GM13976 (cell line): ENCODE measurements around the gene MYB.

Experiments
- DNase-seq: peaks from one replicate; pipeline ENCODE4 v3.0.0; 2012; ENCODE audit warnings: low spot score
- in situ Hi-C: fragments of 300-500 bp; cut with MboI; formaldehyde crosslinking; loops from one replicate; pipeline ENCODE4 v1.12.0; 2022; ENCODE audit warnings: low sequenced_read_pairs, mixed read lengths, inconsistent platforms; ENCODE audit not compliant: unreplicated experiment
- TF ChIP-seq, protein P1 (sequence below): IDR thresholded peaks from 2 replicates; pipeline ENCODE4 v1.5.1; 2012; ENCODE audit warnings: borderline replicate concordance, mild to moderate bottlenecking; ENCODE audit not compliant: insufficient read depth; ENCODE audit errors: extremely low read depth, missing control alignments, control extremely low read depth

Gene MYB

DNA sequence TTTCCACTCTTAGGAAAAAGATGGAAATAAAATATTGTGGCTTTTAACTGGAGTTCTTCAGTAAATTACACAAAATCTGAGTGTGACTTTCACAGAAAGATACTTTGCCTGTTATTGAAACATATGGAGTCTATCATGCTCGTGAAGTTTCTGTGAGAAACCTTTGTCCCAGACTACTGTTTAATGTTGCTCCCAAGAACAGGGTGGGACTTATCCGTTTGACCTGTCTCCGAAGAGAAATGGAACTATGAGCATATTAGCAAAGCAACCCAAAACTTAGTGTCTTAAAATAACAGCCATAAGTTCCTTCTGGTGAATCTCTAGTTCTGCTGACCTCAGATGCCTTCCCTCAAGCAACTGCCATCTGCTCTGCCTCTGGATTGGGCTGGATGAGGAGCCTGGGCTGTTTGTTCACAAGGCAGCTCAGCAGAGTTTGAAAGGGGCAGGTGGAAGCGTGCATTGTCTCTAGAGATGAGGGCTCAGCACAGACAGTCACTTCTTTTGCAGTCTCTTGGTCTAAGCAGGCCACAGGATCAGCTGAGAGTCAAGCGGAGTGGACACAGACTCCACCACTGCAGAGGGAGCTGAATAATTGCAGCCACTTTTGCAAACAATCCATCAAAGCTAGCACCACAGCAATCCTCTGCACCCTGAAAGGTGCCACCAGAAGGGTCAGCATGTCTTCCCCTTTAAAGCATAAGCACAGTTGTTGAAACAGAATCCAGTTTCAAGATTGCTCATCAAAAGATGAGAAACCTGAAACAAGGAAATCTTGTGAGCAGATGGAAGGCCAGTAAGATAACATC lies 52.8 kb downstream of the MYB start:
- in situ Hi-C loops = no loop called here
- no peak for DNase-seq

GRCh38 chr6:135234492-135234780 lies 53.3 kb downstream of the MYB start:
- in situ Hi-C loops = no loop called here
- DNase-seq = no peak
- TF ChIP-seq, protein P1, sequence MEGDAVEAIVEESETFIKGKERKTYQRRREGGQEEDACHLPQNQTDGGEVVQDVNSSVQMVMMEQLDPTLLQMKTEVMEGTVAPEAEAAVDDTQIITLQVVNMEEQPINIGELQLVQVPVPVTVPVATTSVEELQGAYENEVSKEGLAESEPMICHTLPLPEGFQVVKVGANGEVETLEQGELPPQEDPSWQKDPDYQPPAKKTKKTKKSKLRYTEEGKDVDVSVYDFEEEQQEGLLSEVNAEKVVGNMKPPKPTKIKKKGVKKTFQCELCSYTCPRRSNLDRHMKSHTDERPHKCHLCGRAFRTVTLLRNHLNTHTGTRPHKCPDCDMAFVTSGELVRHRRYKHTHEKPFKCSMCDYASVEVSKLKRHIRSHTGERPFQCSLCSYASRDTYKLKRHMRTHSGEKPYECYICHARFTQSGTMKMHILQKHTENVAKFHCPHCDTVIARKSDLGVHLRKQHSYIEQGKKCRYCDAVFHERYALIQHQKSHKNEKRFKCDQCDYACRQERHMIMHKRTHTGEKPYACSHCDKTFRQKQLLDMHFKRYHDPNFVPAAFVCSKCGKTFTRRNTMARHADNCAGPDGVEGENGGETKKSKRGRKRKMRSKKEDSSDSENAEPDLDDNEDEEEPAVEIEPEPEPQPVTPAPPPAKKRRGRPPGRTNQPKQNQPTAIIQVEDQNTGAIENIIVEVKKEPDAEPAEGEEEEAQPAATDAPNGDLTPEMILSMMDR = no peak

More for the DNA sequence above, 52.8 kb downstream of the MYB start:
- TF ChIP-seq, protein P1 = no peak

DNA sequence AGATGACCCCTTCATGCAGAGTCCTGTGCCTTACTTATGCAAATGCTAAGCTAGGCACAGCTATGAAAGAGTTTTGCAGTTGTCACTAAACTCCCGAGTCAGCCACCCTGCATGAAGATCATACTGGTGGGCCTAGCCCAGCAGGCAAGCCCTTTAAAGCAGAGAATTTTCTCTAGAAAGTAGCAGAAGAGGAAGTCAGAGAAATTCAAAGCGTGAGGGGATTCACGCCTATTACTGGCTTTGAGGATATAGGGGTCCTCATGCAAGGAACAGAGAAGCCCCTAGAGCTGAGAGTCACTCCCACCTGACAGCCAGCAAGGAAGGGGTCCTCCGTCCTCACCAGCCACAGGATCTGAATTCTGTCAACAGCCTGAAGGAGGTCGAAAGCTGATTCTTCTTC lies 54.6 kb downstream of the MYB start:
- DNase-seq = no peak
- TF ChIP-seq, protein P1 = no peak
- in situ Hi-C loops = no loop called here

DNA sequence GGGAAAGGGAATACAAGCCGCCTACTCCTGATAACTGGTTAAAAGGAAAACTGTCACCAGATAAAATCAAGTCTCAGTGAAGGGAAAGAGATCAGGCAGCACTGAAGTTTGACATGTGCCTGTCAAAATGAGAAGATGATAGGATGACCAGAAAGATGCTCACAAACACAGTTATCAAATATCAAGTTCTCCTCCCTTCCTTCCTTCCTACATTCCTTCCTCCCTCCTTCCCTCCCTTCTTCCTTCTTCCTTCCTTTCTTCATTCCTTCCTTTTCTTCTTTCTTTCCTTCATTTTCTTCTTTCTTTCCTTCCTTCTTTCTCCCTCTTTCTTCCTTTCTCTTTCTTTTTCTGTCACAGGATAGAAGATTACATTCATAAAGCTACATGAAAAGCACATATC lies 55.2 kb downstream of the MYB start:
- in situ Hi-C loops = no loop called here
- TF ChIP-seq, protein P1 = no peak
- no peak for DNase-seq

DNA sequence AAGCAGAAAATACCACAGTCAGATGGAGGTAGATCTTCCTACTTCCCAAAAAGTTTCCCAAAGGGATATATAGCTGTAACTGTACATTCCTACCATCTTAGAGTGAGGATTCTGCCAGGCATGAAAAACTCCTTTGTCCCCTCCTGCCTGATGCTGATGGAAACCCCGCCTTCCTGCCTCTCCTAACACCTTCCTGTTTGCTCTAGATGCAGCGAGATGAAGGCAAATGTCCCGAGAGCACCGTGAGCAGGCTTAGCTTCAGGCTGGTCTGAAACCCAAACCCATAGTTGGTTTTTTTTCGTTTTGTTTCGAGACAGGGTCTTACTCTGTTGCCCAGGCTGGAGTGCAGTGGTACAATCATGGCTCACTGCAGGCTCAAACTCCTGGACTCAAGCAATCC lies 55.6 kb downstream of the MYB start:
- TF ChIP-seq, protein P1 = no peak
- in situ Hi-C loops = no loop called here
- DNase-seq = no peak

DNA sequence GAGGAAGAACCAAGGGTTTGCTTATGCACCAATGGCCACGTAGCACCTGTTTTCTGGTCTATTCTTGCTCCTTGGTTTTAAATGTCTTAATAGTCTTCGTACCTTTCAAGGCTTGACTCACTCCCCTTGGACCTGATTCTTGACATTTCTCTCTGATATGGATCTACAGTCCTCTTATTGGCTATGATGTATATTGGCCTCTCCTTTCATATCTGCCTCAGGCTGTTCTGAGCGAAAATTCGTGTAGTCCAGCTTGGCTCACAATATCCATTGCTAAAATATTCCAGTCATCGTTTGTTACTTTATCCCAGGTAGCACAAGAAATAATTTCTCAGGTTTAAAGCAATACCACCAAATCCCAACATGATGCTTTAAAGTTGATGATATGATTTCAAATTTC lies 59.6 kb downstream of the MYB start:
- no peak for DNase-seq
- in situ Hi-C loops = no loop called here
- TF ChIP-seq, protein P1 = no peak
